ENCODE measurements around the gene CRABP2. TPM values are rescaled to one million over a fixed set of nuclear protein-coding genes. Genes with fewer than 3 reads are reported as not detected.

CRABP2 gene
- total and polyA plus RNA-seq, 2 of the 13 experiments (the other 11 are each of a cell fraction or from before 2014, with no cell fraction given), result 0.40 to 0.60 TPM

DNA sequence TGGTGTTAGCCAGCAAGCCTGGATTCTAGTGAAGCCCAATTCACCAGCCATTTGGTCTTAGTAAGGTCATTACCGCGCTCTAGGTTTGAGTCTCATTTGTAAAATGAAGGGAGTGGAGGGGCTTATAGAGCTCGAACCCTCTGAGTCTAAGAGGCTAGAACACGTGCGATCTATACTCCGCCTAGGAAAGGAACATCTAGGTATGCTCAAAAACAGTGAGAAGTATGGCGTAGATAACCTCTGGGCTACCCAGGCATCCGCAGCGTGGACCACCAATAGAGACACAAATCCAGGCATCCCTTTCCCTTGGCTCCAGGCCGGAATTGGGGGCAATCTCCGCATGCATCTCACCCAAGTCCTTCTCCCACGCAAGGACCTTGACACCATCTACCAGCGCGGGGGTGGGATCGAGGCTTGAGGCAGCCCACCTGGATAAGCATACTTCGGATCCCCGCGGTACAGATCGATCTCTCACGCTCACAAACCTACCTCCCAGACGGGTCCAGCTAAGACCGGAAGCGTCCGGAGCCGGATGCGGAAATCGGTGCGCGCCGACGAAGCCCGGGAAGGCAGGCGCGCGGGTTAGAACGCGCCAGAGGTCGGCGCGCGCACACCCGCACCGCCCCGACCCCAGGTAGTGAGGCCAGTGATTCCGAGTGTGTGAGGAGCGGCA is 22.7 kb upstream of the CRABP2 start, which contains the start of gene METTL25B (continued):
- no peak for TF ChIP-seq ZSCAN20 (CRISPR knock-in tag; IDR thresholded peaks at IDR 0.05; ENCODE audit: borderline replicate concordance)
- TF ChIP-seq IKZF4 (CRISPR knock-in tag; IDR thresholded peaks at IDR 0.05; ENCODE audit: borderline replicate concordance, low read depth, not compliant biosample characterization), result peak; percentile 8
- TF ChIP-seq, protein P1, sequence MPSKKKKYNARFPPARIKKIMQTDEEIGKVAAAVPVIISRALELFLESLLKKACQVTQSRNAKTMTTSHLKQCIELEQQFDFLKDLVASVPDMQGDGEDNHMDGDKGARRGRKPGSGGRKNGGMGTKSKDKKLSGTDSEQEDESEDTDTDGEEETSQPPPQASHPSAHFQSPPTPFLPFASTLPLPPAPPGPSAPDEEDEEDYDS (CRISPR knock-in tag; IDR thresholded peaks at IDR 0.05), result no peak
- TF ChIP-seq, protein P2, sequence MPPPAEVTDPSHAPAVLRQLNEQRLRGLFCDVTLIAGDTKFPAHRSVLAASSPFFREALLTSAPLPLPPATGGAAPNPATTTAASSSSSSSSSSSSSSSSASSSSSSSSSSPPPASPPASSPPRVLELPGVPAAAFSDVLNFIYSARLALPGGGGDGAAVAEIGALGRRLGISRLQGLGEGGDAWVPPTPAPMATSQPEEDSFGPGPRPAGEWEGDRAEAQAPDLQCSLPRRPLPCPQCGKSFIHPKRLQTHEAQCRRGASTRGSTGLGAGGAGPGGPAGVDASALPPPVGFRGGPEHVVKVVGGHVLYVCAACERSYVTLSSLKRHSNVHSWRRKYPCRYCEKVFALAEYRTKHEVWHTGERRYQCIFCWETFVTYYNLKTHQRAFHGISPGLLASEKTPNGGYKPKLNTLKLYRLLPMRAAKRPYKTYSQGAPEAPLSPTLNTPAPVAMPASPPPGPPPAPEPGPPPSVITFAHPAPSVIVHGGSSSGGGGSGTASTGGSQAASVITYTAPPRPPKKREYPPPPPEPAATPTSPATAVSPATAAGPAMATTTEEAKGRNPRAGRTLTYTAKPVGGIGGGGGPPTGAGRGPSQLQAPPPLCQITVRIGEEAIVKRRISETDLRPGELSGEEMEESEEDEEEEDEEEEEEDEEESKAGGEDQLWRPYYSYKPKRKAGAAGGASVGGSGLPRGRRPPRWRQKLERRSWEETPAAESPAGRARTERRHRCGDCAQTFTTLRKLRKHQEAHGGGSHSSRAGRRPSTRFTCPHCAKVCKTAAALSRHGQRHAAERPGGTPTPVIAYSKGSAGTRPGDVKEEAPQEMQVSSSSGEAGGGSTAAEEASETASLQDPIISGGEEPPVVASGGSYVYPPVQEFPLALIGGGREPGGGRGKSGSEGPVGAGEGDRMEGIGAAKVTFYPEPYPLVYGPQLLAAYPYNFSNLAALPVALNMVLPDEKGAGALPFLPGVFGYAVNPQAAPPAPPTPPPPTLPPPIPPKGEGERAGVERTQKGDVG (CRISPR knock-in tag; IDR thresholded peaks at IDR 0.05; ENCODE audit: borderline replicate concordance), result no peak
- peak; percentile 3; the same call in 1 of the 2 replicates for TF ChIP-seq KDM5B (CRISPR knock-in tag; IDR thresholded peaks at IDR 0.05; ENCODE audit: borderline replicate concordance)
- 0 out of 2 replicates have a peak, but pooled peaks have one; percentile 28 for TF ChIP-seq ARNTL (CRISPR knock-in tag; IDR thresholded peaks at IDR 0.05)
- peak; percentile 9; the same call in 1 of the 2 replicates for TF ChIP-seq SRF (IDR thresholded peaks at IDR 0.05; ENCODE audit: low read depth, low read length)
- TF ChIP-seq, protein P3, sequence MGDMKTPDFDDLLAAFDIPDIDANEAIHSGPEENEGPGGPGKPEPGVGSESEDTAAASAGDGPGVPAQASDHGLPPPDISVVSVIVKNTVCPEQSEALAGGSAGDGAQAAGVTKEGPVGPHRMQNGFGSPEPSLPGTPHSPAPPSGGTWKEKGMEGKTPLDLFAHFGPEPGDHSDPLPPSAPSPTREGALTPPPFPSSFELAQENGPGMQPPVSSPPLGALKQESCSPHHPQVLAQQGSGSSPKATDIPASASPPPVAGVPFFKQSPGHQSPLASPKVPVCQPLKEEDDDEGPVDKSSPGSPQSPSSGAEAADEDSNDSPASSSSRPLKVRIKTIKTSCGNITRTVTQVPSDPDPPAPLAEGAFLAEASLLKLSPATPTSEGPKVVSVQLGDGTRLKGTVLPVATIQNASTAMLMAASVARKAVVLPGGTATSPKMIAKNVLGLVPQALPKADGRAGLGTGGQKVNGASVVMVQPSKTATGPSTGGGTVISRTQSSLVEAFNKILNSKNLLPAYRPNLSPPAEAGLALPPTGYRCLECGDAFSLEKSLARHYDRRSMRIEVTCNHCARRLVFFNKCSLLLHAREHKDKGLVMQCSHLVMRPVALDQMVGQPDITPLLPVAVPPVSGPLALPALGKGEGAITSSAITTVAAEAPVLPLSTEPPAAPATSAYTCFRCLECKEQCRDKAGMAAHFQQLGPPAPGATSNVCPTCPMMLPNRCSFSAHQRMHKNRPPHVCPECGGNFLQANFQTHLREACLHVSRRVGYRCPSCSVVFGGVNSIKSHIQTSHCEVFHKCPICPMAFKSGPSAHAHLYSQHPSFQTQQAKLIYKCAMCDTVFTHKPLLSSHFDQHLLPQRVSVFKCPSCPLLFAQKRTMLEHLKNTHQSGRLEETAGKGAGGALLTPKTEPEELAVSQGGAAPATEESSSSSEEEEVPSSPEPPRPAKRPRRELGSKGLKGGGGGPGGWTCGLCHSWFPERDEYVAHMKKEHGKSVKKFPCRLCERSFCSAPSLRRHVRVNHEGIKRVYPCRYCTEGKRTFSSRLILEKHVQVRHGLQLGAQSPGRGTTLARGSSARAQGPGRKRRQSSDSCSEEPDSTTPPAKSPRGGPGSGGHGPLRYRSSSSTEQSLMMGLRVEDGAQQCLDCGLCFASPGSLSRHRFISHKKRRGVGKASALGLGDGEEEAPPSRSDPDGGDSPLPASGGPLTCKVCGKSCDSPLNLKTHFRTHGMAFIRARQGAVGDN (CRISPR knock-in tag; IDR thresholded peaks at IDR 0.05), result peak; percentile 70
- TF ChIP-seq, protein P4, sequence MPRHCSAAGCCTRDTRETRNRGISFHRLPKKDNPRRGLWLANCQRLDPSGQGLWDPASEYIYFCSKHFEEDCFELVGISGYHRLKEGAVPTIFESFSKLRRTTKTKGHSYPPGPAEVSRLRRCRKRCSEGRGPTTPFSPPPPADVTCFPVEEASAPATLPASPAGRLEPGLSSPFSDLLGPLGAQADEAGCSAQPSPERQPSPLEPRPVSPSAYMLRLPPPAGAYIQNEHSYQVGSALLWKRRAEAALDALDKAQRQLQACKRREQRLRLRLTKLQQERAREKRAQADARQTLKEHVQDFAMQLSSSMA (CRISPR knock-in tag; IDR thresholded peaks at IDR 0.05), result 0 out of 2 replicates have a peak, but pooled peaks have one; percentile 10
- TF ChIP-seq NAIF1 (CRISPR knock-in tag; IDR thresholded peaks at IDR 0.05; ENCODE audit: borderline replicate concordance), result 0 out of 2 replicates have a peak, but pooled peaks have one; percentile 26
- TF ChIP-seq KLF11 (CRISPR knock-in tag; IDR thresholded peaks at IDR 0.05), result 0 out of 2 replicates have a peak, but pooled peaks have one; percentile 14
- TF ChIP-seq ZFP90 (CRISPR knock-in tag; IDR thresholded peaks at IDR 0.05; ENCODE audit: borderline replicate concordance), result peak; percentile 18; the same call in 1 of the 2 replicates
- TF ChIP-seq ZNF292 (CRISPR knock-in tag; IDR thresholded peaks at IDR 0.05; ENCODE audit: borderline replicate concordance, low read depth), result no peak
- TF ChIP-seq, protein P5, sequence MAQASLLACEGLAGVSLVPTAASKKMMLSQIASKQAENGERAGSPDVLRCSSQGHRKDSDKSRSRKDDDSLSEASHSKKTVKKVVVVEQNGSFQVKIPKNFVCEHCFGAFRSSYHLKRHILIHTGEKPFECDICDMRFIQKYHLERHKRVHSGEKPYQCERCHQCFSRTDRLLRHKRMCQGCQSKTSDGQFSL (CRISPR knock-in tag; IDR thresholded peaks at IDR 0.05), result peak; percentile 42; the same call in 1 of the 2 replicates
- TF ChIP-seq ZNF883 (CRISPR knock-in tag; IDR thresholded peaks at IDR 0.05; ENCODE audit: not compliant biosample characterization), result peak; percentile 43
- TF ChIP-seq, protein P6, sequence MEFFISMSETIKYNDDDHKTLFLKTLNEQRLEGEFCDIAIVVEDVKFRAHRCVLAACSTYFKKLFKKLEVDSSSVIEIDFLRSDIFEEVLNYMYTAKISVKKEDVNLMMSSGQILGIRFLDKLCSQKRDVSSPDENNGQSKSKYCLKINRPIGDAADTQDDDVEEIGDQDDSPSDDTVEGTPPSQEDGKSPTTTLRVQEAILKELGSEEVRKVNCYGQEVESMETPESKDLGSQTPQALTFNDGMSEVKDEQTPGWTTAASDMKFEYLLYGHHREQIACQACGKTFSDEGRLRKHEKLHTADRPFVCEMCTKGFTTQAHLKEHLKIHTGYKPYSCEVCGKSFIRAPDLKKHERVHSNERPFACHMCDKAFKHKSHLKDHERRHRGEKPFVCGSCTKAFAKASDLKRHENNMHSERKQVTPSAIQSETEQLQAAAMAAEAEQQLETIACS (CRISPR knock-in tag; IDR thresholded peaks at IDR 0.05), result peak; percentile 65; the same call in 1 of the 2 replicates
- TF ChIP-seq KDM5A (IDR thresholded peaks at IDR 0.05; ENCODE audit: borderline replicate concordance, low read length), result peak; percentile 79
